GM21619 (cell line): ENCODE measurements around the gene AOPEP.
A peak's percentile ranks its signal among the peaks of the same experiment; 100 is the strongest.

Experiments used
- ATAC-seq: cut with Tn5 transposase; IDR thresholded peaks from one replicate; pipeline ENCODE4 v1.9.1; 2021; ENCODE audit not compliant: unreplicated experiment

Gene AOPEP

GRCh38 chr9:94911986-94912635, 185.6 kb downstream of the AOPEP start:
- ATAC-seq, result no peak

DNA sequence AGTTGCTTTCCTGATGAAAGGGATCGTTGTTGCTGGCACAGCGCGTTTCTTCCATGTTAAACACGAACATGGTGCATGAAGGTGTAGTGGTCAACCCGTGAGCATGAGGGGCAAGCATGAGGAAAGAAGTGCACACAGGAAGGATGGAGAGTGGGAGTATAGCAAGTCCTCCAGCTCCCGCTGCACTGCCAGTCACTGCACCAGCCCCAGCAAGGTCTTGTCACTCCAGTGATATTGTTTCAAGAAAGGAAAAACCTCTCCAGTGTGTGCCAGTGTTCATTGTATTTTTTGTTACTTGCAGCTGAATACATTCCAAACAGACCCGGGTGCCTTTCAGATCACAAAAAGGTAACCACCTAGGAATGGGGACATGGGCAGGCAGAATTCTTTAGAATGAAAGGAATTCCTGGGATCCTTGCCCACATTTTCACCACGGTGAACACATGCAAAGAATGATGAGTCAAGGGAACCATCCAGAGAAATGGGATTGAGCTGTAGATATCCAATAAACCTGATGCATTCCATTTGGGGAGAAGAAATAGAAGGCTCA, 186.3 kb downstream of the AOPEP start:
- no peak for ATAC-seq

- ATAC-seq, result no peak
Measured at GRCh38 chr9:94913550-94913949, 187.1 kb downstream of the AOPEP start.

- ATAC-seq, result no peak
Measured at GRCh38 chr9:94915476-94916450, 189.3 kb downstream of the AOPEP start.

DNA sequence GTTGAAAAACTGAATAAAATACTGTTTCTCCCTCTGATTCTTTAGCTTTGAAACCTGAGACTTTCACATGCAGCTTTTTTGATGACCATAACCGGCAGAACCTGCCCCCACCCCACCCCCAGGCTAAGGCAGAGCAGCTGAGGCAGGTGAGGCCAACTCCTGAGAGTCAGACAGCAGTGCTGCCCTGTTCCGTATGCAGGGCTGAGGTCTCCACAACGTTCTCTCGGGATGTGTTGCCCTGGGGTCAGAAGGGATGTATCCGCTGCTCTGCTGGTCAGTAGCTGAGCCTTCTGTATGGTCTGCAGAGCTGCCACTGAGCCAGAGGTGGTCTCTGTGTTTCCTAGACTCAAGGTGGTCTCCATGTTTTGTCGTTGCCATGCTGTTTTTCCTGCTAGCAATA, 190.5 kb downstream of the AOPEP start:
- no peak for ATAC-seq

- peak; percentile 66 for ATAC-seq
Measured at GRCh38 chr9:94918038-94918753, 191.7 kb downstream of the AOPEP start.

DNA sequence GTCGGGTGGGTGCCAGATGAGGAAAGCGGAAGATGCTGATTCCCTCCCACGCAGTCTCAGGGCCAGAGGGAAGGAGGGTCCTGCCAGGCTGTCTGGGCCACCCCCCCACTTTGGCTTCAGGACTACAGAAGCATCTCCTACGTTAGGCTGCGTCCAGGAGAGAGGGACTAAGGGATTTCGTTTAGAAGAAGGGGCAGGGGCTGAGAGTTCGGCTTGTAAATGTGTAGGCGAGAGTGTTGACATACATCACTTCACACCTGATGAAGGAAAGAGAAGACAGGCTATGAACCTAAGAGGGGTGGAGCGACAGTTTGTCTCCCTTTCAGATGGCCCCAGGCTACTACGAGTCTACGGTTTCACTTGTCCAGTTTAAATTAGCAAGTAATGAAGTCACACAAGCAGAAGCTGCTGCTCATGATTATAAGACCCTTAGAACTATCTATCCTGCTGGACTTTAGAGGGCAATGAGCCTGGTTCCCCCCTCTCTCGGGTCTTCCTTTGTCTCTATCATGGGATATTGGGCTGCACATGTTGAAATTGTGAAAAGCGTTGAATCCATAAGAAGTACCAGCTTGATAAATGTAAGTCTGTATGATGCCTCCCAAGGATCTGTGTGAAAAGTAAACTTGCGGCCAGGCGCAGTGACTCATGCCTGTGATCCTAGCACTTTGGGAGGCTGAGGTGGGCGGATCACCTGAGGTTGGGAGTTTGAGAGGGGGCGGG, 193.0 kb downstream of the AOPEP start:
- no peak for ATAC-seq

GRCh38 chr9:94920420-94921091, 194.1 kb downstream of the AOPEP start:
- no peak for ATAC-seq

- no peak for ATAC-seq
Measured at GRCh38 chr9:94921092-94921471, 194.6 kb downstream of the AOPEP start.

GRCh38 chr9:94921656-94922055, 195.2 kb downstream of the AOPEP start:
- no peak for ATAC-seq

GRCh38 chr9:94922098-94922607, 195.7 kb downstream of the AOPEP start:
- no peak for ATAC-seq

DNA sequence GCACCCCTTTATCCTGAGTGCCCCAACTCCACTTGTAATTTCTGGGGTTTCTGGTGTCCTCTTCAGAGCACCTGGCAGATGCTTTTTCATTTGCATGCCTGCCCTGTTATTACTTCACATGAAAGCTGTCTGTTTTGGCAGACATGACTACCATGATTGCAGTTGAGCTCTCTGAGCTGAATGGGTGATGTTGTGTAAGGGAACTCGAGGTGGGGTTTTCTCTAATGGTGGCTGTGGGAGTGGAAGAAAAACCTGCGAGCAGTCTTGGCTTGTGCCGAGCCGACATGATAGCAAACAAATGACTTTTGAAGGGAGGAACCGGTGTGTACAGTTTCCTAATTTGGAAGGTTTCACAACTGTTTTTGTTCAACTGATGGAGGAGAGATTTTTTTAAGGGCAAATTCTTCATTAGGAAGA, 196.2 kb downstream of the AOPEP start:
- ATAC-seq, result no peak

DNA sequence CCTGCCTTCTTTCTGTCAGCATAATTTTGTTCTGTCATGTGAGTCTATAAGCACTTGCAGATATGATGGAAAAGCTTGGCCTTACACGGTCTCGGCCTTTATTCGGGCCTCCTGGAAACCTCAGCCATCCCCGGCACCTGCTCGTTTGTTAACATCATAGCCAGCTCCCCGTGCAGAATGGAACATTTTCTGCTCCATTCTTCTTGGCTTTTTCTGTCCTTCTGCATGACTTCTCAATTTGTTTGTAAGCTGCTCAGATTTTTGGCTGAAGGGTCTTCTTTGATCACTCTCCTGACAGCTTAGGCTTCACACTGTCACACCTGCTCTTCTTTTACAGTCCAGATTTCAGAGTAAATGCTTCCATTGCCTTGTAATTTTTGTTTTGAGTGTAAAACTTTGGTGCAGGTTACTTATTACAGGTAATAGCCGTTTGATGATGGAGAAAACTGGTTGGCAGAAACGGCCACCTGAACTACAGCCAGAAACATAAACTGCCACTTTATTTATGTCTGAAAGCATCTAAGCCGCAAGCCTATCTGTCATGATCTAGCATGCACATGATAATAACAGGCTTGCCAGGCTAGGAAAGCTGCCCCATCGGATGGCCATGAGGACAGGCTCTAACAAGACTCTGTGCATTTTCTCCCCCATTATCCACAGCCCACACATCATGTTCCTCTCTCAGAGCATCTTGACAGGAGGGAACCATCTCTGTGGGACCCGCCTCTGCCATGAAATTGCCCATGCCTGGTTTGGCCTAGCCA, 197.0 kb downstream of the AOPEP start:
- no peak for ATAC-seq

DNA sequence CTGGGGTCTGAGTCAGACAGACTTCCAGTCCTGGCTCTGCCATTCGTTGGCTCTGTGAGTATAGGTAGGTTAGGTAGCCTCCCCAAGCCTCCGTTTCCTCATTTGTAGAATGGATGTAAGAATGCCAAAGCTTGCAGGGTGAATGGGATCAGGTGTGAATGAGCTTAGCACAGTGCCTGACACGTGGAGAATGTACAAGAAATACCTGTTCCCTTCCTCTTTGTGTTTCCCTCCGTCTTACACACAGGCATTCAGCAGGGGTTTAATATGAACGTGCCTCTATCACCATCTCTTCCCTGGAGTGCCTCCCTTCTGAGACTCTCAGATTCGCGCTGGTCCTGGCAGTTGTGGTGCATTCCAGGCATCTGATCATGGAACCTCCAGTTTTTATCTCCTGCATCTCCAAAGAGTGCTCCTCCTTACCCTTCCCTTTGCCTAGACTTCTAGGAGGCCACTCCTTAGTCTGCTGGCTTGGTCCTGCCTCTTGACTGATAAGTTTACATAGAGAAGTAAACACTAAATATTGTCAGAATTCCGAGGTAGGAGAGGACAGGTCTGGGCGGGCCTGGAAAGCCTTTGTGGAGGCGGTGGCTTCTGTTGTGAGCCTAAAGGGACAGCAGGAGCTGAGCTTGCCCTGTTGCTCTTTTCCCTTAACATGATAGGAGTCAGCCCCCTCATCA, 199.4 kb downstream of the AOPEP start:
- no peak for ATAC-seq

- no peak for ATAC-seq
Measured at GRCh38 chr9:94926431-94926800, 199.9 kb downstream of the AOPEP start.

DNA sequence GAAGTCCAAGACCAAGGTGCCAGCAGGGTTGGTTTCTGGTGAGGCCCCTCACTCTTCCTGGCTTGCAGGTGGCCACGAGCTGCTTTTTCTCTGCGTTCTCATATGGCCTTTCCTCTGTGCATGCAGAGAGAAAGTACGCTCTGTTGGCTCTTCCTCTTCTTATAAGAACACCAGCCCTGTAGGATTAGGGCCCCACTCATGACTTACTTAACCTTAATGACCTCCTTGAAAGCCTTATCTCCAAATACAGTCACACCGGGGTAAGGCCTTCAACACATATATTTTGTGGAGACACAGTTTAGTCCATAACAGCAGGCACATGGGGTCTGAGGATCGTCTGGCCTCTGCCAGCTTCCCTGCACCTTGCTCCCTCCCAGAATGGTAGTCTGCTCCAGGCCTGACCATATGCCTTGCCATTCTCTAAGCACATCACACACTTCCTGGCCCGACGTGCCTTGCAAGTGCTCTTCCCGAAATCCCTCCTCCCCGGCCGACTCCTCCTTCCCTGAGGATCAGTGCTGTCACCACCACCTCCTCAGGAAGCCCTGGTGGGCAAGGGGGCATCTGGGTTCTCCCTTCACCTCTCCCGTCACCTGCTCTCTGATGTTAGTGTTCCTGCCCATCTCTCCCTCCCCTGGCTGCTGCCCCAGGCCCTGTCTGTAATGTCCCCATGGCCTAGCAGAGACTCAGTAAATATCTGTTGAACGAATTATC, 200.7 kb downstream of the AOPEP start:
- ATAC-seq, result no peak

GRCh38 chr9:94927762-94928670, 201.5 kb downstream of the AOPEP start:
- ATAC-seq, result no peak
